Measurements from ENCODE around the gene CACNA1G.

Gene CACNA1G

GRCh38 chr17:50518384-50519023 lies 42.0 kb upstream of the CACNA1G start:
- Histone ChIP-seq H3K27me3 (ENCODE audit: insufficient read depth, low read length, poor library complexity) (peaks cover 5% of the 10 kb centered on the region), H3K4me2 (ENCODE audit: insufficient read depth, low read length) (no peak overlapping the region), H3K9ac (ENCODE audit: low read depth, low read length) (no peak overlapping the region), H4K20me1 (ENCODE audit: insufficient read depth, low read length) (no peaks in the 10 kb centered on the region), H3K27ac (ENCODE audit: low read length) (no peak overlapping the region), H3K79me2 (ENCODE audit: insufficient read depth, low read length) (no peaks in the 10 kb centered on the region), H3K36me3 (ENCODE audit: insufficient read depth, low read length) (no peaks in the 10 kb centered on the region), H3K9me3 (ENCODE audit: insufficient read depth, low read length, severe bottlenecking) (no peaks in the 10 kb centered on the region), H2AFZ (ENCODE audit: low read depth, low read length) (no peak overlapping the region), H3K4me3 (ENCODE audit: low read depth in 1 of 2, low read length in 2 of 2) (no peak overlapping the region), H3K4me1 (ENCODE audit: insufficient read depth, low read length) (no peaks in the 10 kb centered on the region)
- ATAC-seq (ENCODE audit: insufficient read depth, low read depth) (no peak), DNase-seq (no peak)
- no peak for TF ChIP-seq CTCF (IDR thresholded peaks at IDR 0.05; ENCODE audit: borderline replicate concordance, extremely low read depth, low read length, poor library complexity, severe bottlenecking)
- TF ChIP-seq EZH2 (IDR thresholded peaks at IDR 0.05; ENCODE audit: borderline replicate concordance, low read depth, low read length, severe bottlenecking), result no peak

GRCh38 chr17:50519141-50519834 lies 41.2 kb upstream of the CACNA1G start:
- no peak for ATAC-seq (ENCODE audit: insufficient read depth, low read depth)
- Histone ChIP-seq H3K4me1 (ENCODE audit: insufficient read depth, low read length) (no peaks in the 10 kb centered on the region), H3K36me3 (ENCODE audit: insufficient read depth, low read length) (no peaks in the 10 kb centered on the region), H2AFZ (ENCODE audit: low read depth, low read length) (no peak overlapping the region), H3K4me2 (ENCODE audit: insufficient read depth, low read length) (no peak overlapping the region), H3K27me3 (ENCODE audit: insufficient read depth, low read length, poor library complexity) (peaks cover 5% of the 10 kb centered on the region), H3K9ac (ENCODE audit: low read depth, low read length) (no peak overlapping the region), H3K4me3 (ENCODE audit: low read depth in 1 of 2, low read length in 2 of 2) (no peak overlapping the region), H3K9me3 (ENCODE audit: insufficient read depth, low read length, severe bottlenecking) (no peaks in the 10 kb centered on the region), H3K79me2 (ENCODE audit: insufficient read depth, low read length) (no peaks in the 10 kb centered on the region), H4K20me1 (ENCODE audit: insufficient read depth, low read length) (no peaks in the 10 kb centered on the region), H3K27ac (ENCODE audit: low read length) (no peak overlapping the region)
- DNase-seq, result no peak
- TF ChIP-seq CTCF (IDR thresholded peaks at IDR 0.05; ENCODE audit: borderline replicate concordance, extremely low read depth, low read length, poor library complexity, severe bottlenecking), result no peak
- no peak for TF ChIP-seq EZH2 (IDR thresholded peaks at IDR 0.05; ENCODE audit: borderline replicate concordance, low read depth, low read length, severe bottlenecking)

GRCh38 chr17:50520483-50520882 lies 40.0 kb upstream of the CACNA1G start:
- H3K36me3 ChIP-seq (ENCODE audit: insufficient read depth, low read length), result no peaks in the 10 kb centered on the region
- H3K4me1 ChIP-seq (ENCODE audit: insufficient read depth, low read length), result no peaks in the 10 kb centered on the region
- H3K4me2 ChIP-seq (ENCODE audit: insufficient read depth, low read length), result no peak overlapping the region
- no peaks in the 10 kb centered on the region for H3K9me3 ChIP-seq (ENCODE audit: insufficient read depth, low read length, severe bottlenecking)
- ATAC-seq (ENCODE audit: insufficient read depth, low read depth) (no peak), DNase-seq (no peak)
- H3K27ac ChIP-seq (ENCODE audit: low read length), result no peak overlapping the region
- peaks cover 5% of the 10 kb centered on the region for H3K27me3 ChIP-seq (ENCODE audit: insufficient read depth, low read length, poor library complexity)
- no peak for TF ChIP-seq CTCF (IDR thresholded peaks at IDR 0.05; ENCODE audit: borderline replicate concordance, extremely low read depth, low read length, poor library complexity, severe bottlenecking)
- no peak for TF ChIP-seq EZH2 (IDR thresholded peaks at IDR 0.05; ENCODE audit: borderline replicate concordance, low read depth, low read length, severe bottlenecking)
- no peak overlapping the region for H3K9ac ChIP-seq (ENCODE audit: low read depth, low read length)
- H4K20me1 ChIP-seq (ENCODE audit: insufficient read depth, low read length), result no peaks in the 10 kb centered on the region
- H3K4me3 ChIP-seq (ENCODE audit: low read depth in 1 of 2, low read length in 2 of 2), result no peak overlapping the region
- no peaks in the 10 kb centered on the region for H3K79me2 ChIP-seq (ENCODE audit: insufficient read depth, low read length)
- no peak overlapping the region for H2AFZ ChIP-seq (ENCODE audit: low read depth, low read length)
